ENCODE measurements around the gene RHBDD1. TPM values are rescaled to one million over a fixed set of nuclear protein-coding genes. Genes with fewer than 3 reads are reported as not detected.

The RHBDD1 gene
- polyA plus RNA-seq, 2 of the 4 experiments (the other 2 are of a cell fraction): 8.3 to 46.9 TPM

- FAIRE-seq: no peak
- POLR2A ChIA-PET: no interaction called here
- CTCF ChIA-PET: interaction anchor here (1.0 kb wide), 1 partner anchor 12 kb away, joined by 4 read pairs; no protein-coding TSS in a partner anchor
These were observed 62.3 kb downstream of the RHBDD1 start for GRCh38 chr2:226898121-226898520.

GRCh38 chr2:226898897-226899296, 63.0 kb downstream of the RHBDD1 start:
- TF ChIP-seq EP300 (IDR thresholded peaks at IDR 0.05): no peak
- no peak for TF ChIP-seq ZNF302 (CRISPR knock-in tag; IDR thresholded peaks at IDR 0.05)
- TF ChIP-seq HDAC2 (IDR thresholded peaks at IDR 0.05): no peak
- Histone ChIP-seq H3K4me1 (peaks cover 14% of the 10 kb centered on the region; the same call in 1 of the 3 replicates), H3K27ac (no peak overlapping the region), H3K9me3 (no peaks in the 10 kb centered on the region), H3K4me2 (no peak overlapping the region), H3K4me3 (no peak overlapping the region)
- DNase-seq (ENCODE audit: low read depth in 1 of 2, low spot score in 1 of 2): no peak
- WGBS (ENCODE audit: missing lambda C conversion rate): 81% methylated on average over 3 of the region's 3 CpGs
- no peak for ATAC-seq
- FAIRE-seq: no peak
- CTCF ChIA-PET: no interaction called here
- POLR2A ChIA-PET: no interaction called here

More at GRCh38 chr2:226898121-226898520, 62.3 kb downstream of the RHBDD1 start:
- DNase-seq (ENCODE audit: low read depth in 1 of 2, low spot score in 1 of 2) (no peak), ATAC-seq (no peak)
- Histone ChIP-seq H3K4me2 (no peak overlapping the region), H3K27ac (no peak overlapping the region), H3K9me3 (no peaks in the 10 kb centered on the region), H3K4me1 (peaks cover 7% of the 10 kb centered on the region; the same call in 1 of the 3 replicates), H3K4me3 (no peak overlapping the region)
- 91% methylated on average over 4 of the region's 4 CpGs for WGBS (ENCODE audit: missing lambda C conversion rate)
- no peak for TF ChIP-seq HDAC2 (IDR thresholded peaks at IDR 0.05)
- TF ChIP-seq MAFK (IDR thresholded peaks at IDR 0.05; ENCODE audit: partially characterized antibody): no peak
- no peak for TF ChIP-seq HOXB13 (CRISPR knock-in tag; IDR thresholded peaks at IDR 0.05; ENCODE audit: low read depth)
- no peak for TF ChIP-seq CTCF (IDR thresholded peaks at IDR 0.05)
- TF ChIP-seq RARB (CRISPR knock-in tag; IDR thresholded peaks at IDR 0.05): no peak
- TF ChIP-seq SREBF2 (IDR thresholded peaks at IDR 0.05): no peak
- TF ChIP-seq HOXA7 (CRISPR knock-in tag; IDR thresholded peaks at IDR 0.05): no peak
- TF ChIP-seq NFE2L2 (conservative IDR thresholded peaks at IDR 0.05; ENCODE audit: low read length): no peak
- TF ChIP-seq PHF8 (IDR thresholded peaks at IDR 0.05; ENCODE audit: borderline replicate concordance, low read depth): no peak
- no peak for TF ChIP-seq TFCP2L1 (CRISPR knock-in tag; IDR thresholded peaks at IDR 0.05)
- no peak for TF ChIP-seq FOSB (CRISPR knock-in tag; IDR thresholded peaks at IDR 0.05)
- TF ChIP-seq HOXB5 (CRISPR knock-in tag; IDR thresholded peaks at IDR 0.05): no peak

GRCh38 chr2:226902041-226902966, 66.5 kb downstream of the RHBDD1 start:
- no peak for ATAC-seq
- Histone ChIP-seq H3K27ac (no peak overlapping the region), H3K9me3 (no peaks in the 10 kb centered on the region), H3K4me1 (peaks cover 14% of the 10 kb centered on the region; the same call in 1 of the 3 replicates), H3K4me2 (no peak overlapping the region; the same call in 2 of the 3 replicates), H3K4me3 (no peak overlapping the region)
- 94% methylated on average over 6 of the region's 6 CpGs for WGBS (ENCODE audit: missing lambda C conversion rate)
- CTCF ChIA-PET: interaction anchor here (1.6 kb wide), 1 partner anchor 13 kb away, joined by 5 read pairs; no protein-coding TSS in a partner anchor
- TF ChIP-seq CTCF (IDR thresholded peaks at IDR 0.05) (no peak), BCL3 (IDR thresholded peaks at IDR 0.05) (no peak), ELK1 (IDR thresholded peaks at IDR 0.05; ENCODE audit: low read depth, low read length) (no peak), KDM1A (IDR thresholded peaks at IDR 0.05; ENCODE audit: low read depth) (no peak), CBX2 (IDR thresholded peaks at IDR 0.05; ENCODE audit: borderline replicate concordance, low read depth) (no peak), ESRRA (IDR thresholded peaks at IDR 0.05; ENCODE audit: borderline replicate concordance, low read length) (no peak), CEBPB (IDR thresholded peaks at IDR 0.05) (peak; percentile 48 to 55; a peak in 2 of 4 replicates)
- FAIRE-seq: no peak
- no peak for DNase-seq (ENCODE audit: low read depth in 1 of 2, low spot score in 1 of 2)
- POLR2A ChIA-PET: no interaction called here
